KMS-11 (cell line): ENCODE results near the gene DAZL.
"Not testable (repeated sequence)": the region's sequence is repeated elsewhere in the genome, so short reads cannot be mapped to it uniquely, and the experiment has no call there.

ENCODE experiments used
- H2AFZ ChIP-seq: fragments of 200-600 bp; sonication (generic); 2 replicates; pipeline ENCODE4 v1.6.1; 2016; ENCODE audit warnings: antibody characterized with exemption, mixed run types, low read depth
- H3K27ac ChIP-seq: fragments of 200-600 bp; sonication (generic); 2 replicates; pipeline ENCODE4 v1.6.1; 2016; ENCODE audit warnings: mild to moderate bottlenecking, mixed run types
- H3K27me3 ChIP-seq: fragments of 200-600 bp; sonication (generic); 2 replicates; pipeline ENCODE4 v1.6.1; 2017; ENCODE audit warnings: mild to moderate bottlenecking, low read depth, mixed run types, moderate library complexity; ENCODE audit not compliant: insufficient read depth
- H3K36me3 ChIP-seq: fragments of 200-600 bp; sonication (generic); 2 replicates; pipeline ENCODE4 v1.6.1; 2017; ENCODE audit warnings: mild to moderate bottlenecking, mixed run types; ENCODE audit not compliant: insufficient read depth
- H3K4me1 ChIP-seq: fragments of 200-600 bp; sonication (generic); 2 replicates; pipeline ENCODE4 v1.6.1; 2016; ENCODE audit warnings: mild to moderate bottlenecking, low read depth, mixed run types; ENCODE audit not compliant: poor library complexity, severe bottlenecking
- H3K4me2 ChIP-seq: fragments of 200-600 bp; sonication (generic); 2 replicates; pipeline ENCODE4 v1.7.0; 2016; ENCODE audit warnings: mild to moderate bottlenecking, mixed run types
- H3K4me3 ChIP-seq: fragments of 200-600 bp; sonication (generic); IDR thresholded peaks from 2 replicates; pipeline ENCODE4 v1.6.1; 2017; ENCODE audit warnings: low read depth, low read length, mixed read lengths; ENCODE audit not compliant: insufficient read depth
- H3K79me2 ChIP-seq: fragments of 200-600 bp; sonication (generic); 2 replicates; pipeline ENCODE4 v1.6.1; 2016; ENCODE audit warnings: low read depth, mixed run types; ENCODE audit not compliant: insufficient read depth
- H3K9ac ChIP-seq: fragments of 200-600 bp; sonication (generic); 2 replicates; pipeline ENCODE4 v1.6.1; 2016; ENCODE audit warnings: mild to moderate bottlenecking, mixed run types
- H4K20me1 ChIP-seq: fragments of 200-600 bp; sonication (generic); 2 replicates; pipeline ENCODE4 v1.6.1; 2016; ENCODE audit warnings: mild to moderate bottlenecking, mixed run types; ENCODE audit not compliant: insufficient read depth
- CTCF ChIP-seq: fragments of 200-600 bp; sonication (generic); conservative IDR thresholded peaks from 2 replicates; pipeline ENCODE4 v1.6.1; 2017; ENCODE audit warnings: low read depth, mild to moderate bottlenecking, antibody characterized with exemption, low read length, moderate library complexity, mixed read lengths

DAZL gene

GRCh38 chr3:16639806-16640205 is 34.6 kb upstream of the DAZL start:
- Histone ChIP-seq H3K4me3 (no peak overlapping the region), H3K27me3 (no peaks in the 10 kb centered on the region), H4K20me1 (no peaks in the 10 kb centered on the region), H3K9ac (no peak overlapping the region), H3K4me1 (no peaks in the 10 kb centered on the region), H3K27ac (no peak overlapping the region), H2AFZ (no peak overlapping the region), H3K36me3 (no peaks in the 10 kb centered on the region), H3K79me2 (no peaks in the 10 kb centered on the region), H3K4me2 (no peak overlapping the region)
- no peak for TF ChIP-seq CTCF

- Histone ChIP-seq H2AFZ (no peak overlapping the region), H4K20me1 (no peaks in the 10 kb centered on the region), H3K4me1 (no peaks in the 10 kb centered on the region)
These were observed 28.7 kb upstream of the DAZL start for GRCh38 chr3:16633948-16634347.

GRCh38 chr3:16632395-16632794 is 27.2 kb upstream of the DAZL start:
- Histone ChIP-seq H4K20me1 (no peaks in the 10 kb centered on the region), H3K27me3 (no peaks in the 10 kb centered on the region), H3K79me2 (no peaks in the 10 kb centered on the region), H3K36me3 (no peaks in the 10 kb centered on the region), H3K4me2 (no peak overlapping the region), H3K9ac (no peak overlapping the region), H3K4me3 (no peak overlapping the region), H2AFZ (no peak overlapping the region), H3K4me1 (no peaks in the 10 kb centered on the region), H3K27ac (no peak overlapping the region)
- TF ChIP-seq CTCF, result no peak

More at GRCh38 chr3:16633948-16634347, 28.7 kb upstream of the DAZL start:
- H3K4me3 ChIP-seq, result no peak overlapping the region
- no peak overlapping the region for H3K4me2 ChIP-seq
- H3K36me3 ChIP-seq, result no peaks in the 10 kb centered on the region
- H3K9ac ChIP-seq, result no peak overlapping the region
- H3K27ac ChIP-seq, result no peak overlapping the region
- H3K27me3 ChIP-seq, result no peaks in the 10 kb centered on the region
- TF ChIP-seq CTCF, result no peak
- no peaks in the 10 kb centered on the region for H3K79me2 ChIP-seq

- no peak overlapping the region for H3K4me2 ChIP-seq
- TF ChIP-seq CTCF, result no peak
- no peaks in the 10 kb centered on the region for H3K36me3 ChIP-seq
- H3K27me3 ChIP-seq, result no peaks in the 10 kb centered on the region
- no peak overlapping the region for H2AFZ ChIP-seq
- no peak overlapping the region for H3K4me3 ChIP-seq
- no peak overlapping the region for H3K9ac ChIP-seq
- H3K27ac ChIP-seq, result no peak overlapping the region
- H3K4me1 ChIP-seq, result no peaks in the 10 kb centered on the region
- H3K79me2 ChIP-seq, result no peaks in the 10 kb centered on the region
- H4K20me1 ChIP-seq, result no peaks in the 10 kb centered on the region
These were observed 13.5 kb upstream of the DAZL start for GRCh38 chr3:16618721-16619120.

GRCh38 chr3:16617155-16617554 is 11.9 kb upstream of the DAZL start:
- not testable (repeated sequence) for H3K36me3 ChIP-seq, H3K27ac ChIP-seq, H4K20me1 ChIP-seq, H3K79me2 ChIP-seq, H3K9ac ChIP-seq, H3K27me3 ChIP-seq, H2AFZ ChIP-seq, H3K4me2 ChIP-seq, H3K4me3 ChIP-seq, H3K4me1 ChIP-seq
